Stomach (tissue), 9 donors: ENCODE results near the gene TM4SF18. TPM values are rescaled to one million over a fixed set of nuclear protein-coding genes. Genes with fewer than 3 reads are reported as not detected.

Experiments used
- DNase-seq, 2 donors: peaks; one replicate each; pipeline versions ENCODE4 v3.0.0 to v3.0.0-alpha.2; 2013 to 2019
- H3K27ac ChIP-seq, 5 donors: fragments of 200-600 bp in 4 of 5; sonication (generic) in 4 of 5; one replicate each; pipeline ENCODE4 v1.5.1; 2013 to 2019; ENCODE audit warnings: mild to moderate bottlenecking in 1 of 5, moderate library complexity in 1 of 5
- H3K27me3 ChIP-seq, 3 donors: fragments of 200-600 bp; sonication (generic); one replicate each; pipeline ENCODE4 v1.5.1; 2017 to 2019; ENCODE audit warnings: mixed run types in 1 of 3
- H3K36me3 ChIP-seq, 4 donors: fragments of 200-600 bp; sonication (generic); 1 replicate in 3 of 4; 2 replicates in 1 of 4; pipeline ENCODE4 v1.5.1; 2016 to 2019
- H3K4me1 ChIP-seq, 4 donors: fragments of 200-600 bp; sonication (generic); one replicate each; pipeline ENCODE4 v1.5.1; 2016 to 2019
- H3K4me3 ChIP-seq, 4 donors: fragments of 200-600 bp; sonication (generic) in 3 of 4; one replicate each; pipeline ENCODE4 v1.5.1; 2016 to 2019; ENCODE audit warnings: mild to moderate bottlenecking in 1 of 4
- H3K9me3 ChIP-seq, 4 donors: fragments of 200-600 bp; sonication (generic); one replicate each; pipeline ENCODE4 v1.5.1; 2016 to 2019
- EP300 ChIP-seq: sonication (generic); formaldehyde crosslinking; IDR thresholded peaks from one replicate; pipeline ENCODE4 v1.6.1; 2017; ENCODE audit warnings: antibody characterized with exemption
- POLR2A ChIP-seq, 4 donors: fragments of 450-650 bp; IDR thresholded peaks; one replicate each; pipeline ENCODE4 v1.6.1; 2016; ENCODE audit warnings: antibody characterized with exemption in 4 of 4, control low read depth in 2 of 4, mild to moderate bottlenecking in 1 of 4, moderate library complexity in 1 of 4
- POLR2AphosphoS5 ChIP-seq, 3 donors: sonication (generic); formaldehyde crosslinking; IDR thresholded peaks; one replicate each; pipeline ENCODE4 v1.6.1; 2016; ENCODE audit warnings: antibody characterized with exemption in 3 of 3
- WGBS, 5 donors: extraction: QIAGEN DNeasy Blood & Tissue Kit in 3 of 5; methylation state at CpG; one replicate each; pipeline versions ENCODE4 v1.1.5 to v1.1.7; 2013 to 2018; 5-methylcytosine and 5-hydroxymethylcytosine counted together
- intact Hi-C: fragments of 100-400 bp; cut with DNase I; formaldehyde crosslinking; loops from one replicate; pipeline ENCODE4 v1.15.1; 2023; ENCODE audit warnings: low total_unique reads
- polyA plus RNA-seq, 3 donors: library from polyadenylated mRNA; stranded (reverse); fragments of 200-250 nt; gene quantifications; one replicate each; pipeline ENCODE4 v1.2.3, GENCODE V29; 2013
- total RNA-seq, 5 donors: library from RNA; depleted of rRNA; stranded (reverse); fragments of >200 nt; gene quantifications; one replicate each; pipeline versions ENCODE4 v1.1.0 to v1.2.3, GENCODE V29; 2014 to 2016
- TF ChIP-seq, protein P1 (sequence below), 7 experiments: fragments of 450-650 bp in 4 of 7; fragments of 200-600 bp in 3 of 7; sonication (generic) in 3 of 7; IDR thresholded peaks; one replicate each; pipeline ENCODE4 v1.5.1; 2016 to 2019; ENCODE audit warnings: antibody characterized with exemption in 7 of 7, control low read depth in 2 of 7, mild to moderate bottlenecking in 1 of 7
- donor health status: healthy with polysubstance abuse.
- donor health status: Bipolar disorder and iron deficiency.
- donor health status: healthy.

The TM4SF18 gene
- total and polyA plus RNA-seq, 8 donors: 0.45 to 26.1 (median 1.8) TPM; not detected in 1

DNA sequence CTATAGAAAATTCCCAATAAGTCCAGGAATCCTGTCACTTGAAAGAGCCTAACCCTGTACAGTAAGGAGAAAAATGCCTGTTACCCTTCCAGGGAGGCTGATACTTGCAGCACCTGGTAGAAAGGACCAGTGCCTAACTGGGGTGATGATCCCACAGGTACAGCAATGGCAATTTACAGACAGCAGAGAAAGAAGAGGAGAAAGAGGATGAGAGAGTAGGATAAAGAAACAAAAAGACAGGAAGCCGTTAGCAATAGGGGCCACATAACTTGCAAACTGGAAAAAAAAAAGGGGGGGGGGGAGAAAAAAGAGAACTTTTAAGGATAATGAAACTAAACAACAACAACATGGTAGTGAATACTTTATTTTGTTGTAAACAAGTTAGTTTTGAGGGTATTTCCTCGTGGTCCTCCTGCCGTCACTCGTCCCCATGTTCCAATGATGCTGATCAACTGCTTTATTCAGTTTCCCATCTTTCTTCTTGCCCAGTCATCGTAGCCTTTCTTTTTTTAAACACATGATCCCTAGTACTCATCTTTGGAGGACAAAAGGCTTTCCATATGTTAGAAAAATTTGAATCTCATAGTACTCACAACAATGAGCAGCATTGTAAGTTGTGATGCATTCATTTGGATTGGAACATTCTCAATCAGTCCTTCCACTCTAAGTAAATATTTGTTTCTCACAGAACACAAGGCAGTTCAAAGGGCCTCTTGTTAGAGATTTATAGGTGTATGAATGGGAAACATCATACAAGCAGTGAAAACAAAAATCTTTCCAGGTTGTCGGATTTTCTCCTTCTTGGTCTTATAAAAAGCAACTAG, 35.5 kb upstream of the TM4SF18 start:
- TF ChIP-seq POLR2A (IDR thresholded peaks at IDR 0.05) (no peak), EP300 (no peak), POLR2AphosphoS5 (IDR thresholded peaks at IDR 0.05) (peak in 1 of 3 donors; percentile 33)
- intact Hi-C loops: no loop called here
- peaks cover 0 to 18% (median 12%) of the 10 kb centered on the region in 4 donors for H3K36me3 ChIP-seq
- H3K9me3 ChIP-seq: no peaks in the 10 kb centered on the region
- 56 to 64% (median 61%) methylated on average over 6 of the region's 6 CpGs for WGBS, 5 donors
- H3K27me3 ChIP-seq: no peaks in the 10 kb centered on the region
- peaks cover 34 to 67% (median 50%) of the 10 kb centered on the region in 4 donors for H3K4me1 ChIP-seq
- DNase-seq: no peak
- H3K27ac ChIP-seq: peak overlapping the region in 4 of 5 donors; percentile 68 to 93 (median 78)
- no peak overlapping the region for H3K4me3 ChIP-seq

DNA sequence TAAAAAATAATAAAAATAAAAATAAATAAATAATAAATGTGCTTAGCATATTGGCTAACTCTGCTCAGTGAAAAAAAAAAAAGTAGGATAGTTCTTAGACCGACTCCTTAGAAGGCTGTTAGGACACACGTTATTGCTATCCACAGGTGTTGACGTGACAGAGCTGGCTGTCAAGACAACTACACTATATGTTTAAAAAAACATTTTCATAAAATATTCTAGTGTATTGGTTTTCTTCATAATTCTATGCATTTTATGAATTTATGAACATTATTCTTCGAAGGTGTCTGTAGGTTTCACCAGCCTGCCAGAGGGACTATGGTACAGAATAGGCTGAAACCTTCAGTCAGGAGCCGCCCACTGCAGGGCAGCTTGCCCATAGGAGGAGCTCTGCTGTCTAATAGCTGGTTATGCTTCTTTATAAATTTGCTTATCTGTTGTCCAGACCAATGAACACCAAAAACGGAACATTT, 34.8 kb upstream of the TM4SF18 start:
- TF ChIP-seq, protein P1, sequence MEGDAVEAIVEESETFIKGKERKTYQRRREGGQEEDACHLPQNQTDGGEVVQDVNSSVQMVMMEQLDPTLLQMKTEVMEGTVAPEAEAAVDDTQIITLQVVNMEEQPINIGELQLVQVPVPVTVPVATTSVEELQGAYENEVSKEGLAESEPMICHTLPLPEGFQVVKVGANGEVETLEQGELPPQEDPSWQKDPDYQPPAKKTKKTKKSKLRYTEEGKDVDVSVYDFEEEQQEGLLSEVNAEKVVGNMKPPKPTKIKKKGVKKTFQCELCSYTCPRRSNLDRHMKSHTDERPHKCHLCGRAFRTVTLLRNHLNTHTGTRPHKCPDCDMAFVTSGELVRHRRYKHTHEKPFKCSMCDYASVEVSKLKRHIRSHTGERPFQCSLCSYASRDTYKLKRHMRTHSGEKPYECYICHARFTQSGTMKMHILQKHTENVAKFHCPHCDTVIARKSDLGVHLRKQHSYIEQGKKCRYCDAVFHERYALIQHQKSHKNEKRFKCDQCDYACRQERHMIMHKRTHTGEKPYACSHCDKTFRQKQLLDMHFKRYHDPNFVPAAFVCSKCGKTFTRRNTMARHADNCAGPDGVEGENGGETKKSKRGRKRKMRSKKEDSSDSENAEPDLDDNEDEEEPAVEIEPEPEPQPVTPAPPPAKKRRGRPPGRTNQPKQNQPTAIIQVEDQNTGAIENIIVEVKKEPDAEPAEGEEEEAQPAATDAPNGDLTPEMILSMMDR (IDR thresholded peaks at IDR 0.05): no peak
- peak in 1 of 3 donors; percentile 3 for TF ChIP-seq POLR2AphosphoS5 (IDR thresholded peaks at IDR 0.05)
- Histone ChIP-seq H3K36me3 (peaks cover 0 to 18% (median 12%) of the 10 kb centered on the region in 4 donors), H3K9me3 (no peaks in the 10 kb centered on the region), H3K27ac (peak overlapping the region in 3 of 5 donors; percentile 10 to 93 (median 69)), H3K4me1 (peaks cover 34 to 60% (median 44%) of the 10 kb centered on the region in 4 donors), H3K27me3 (no peaks in the 10 kb centered on the region), H3K4me3 (no peak overlapping the region)
- intact Hi-C loops: no loop called here
- DNase-seq: no peak
- WGBS, 5 donors: 78 to 87% (median 83%) methylated on average over 6 of the region's 6 CpGs

DNA sequence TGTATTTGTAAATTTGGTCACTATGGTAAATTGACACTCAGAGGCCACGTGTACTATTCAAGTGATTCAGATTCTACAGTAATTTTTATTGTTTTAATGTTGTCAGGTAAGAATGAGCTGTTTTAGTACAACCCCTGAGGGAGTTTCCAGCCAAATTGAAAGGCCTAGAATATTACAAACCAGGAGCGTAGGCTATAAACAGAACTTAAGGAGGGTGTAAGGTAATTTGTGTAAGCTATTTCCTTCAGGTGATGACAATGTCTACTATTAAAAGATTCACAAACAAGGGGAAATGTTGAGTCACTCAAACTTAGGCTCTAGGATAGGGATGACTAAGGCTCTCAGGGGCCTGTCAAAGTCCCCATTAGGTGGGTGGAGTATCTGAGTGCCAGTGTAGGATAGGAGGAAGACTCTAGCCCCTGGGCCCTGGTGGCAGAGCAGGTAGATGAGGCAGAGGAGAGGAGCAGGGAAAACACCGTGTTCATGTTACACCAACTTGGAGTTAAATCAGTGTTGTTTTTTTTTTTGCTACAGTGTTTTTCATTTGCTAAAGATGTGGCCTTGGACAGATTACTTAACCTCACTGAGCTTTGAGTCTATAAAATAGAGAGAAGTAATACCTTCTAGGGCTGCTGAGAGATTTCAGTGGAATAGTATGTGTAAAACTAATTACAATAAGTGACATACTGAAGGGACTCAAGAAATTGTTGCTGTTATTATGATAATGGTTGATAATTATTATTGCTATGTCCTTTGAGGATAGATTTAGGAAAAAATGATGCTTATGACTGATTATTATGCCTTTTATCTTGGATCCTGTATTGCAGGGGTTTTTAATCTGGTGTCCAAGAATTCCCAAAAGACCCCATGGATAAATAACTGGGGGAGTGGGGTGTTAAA, 33.8 kb upstream of the TM4SF18 start:
- H3K27me3 ChIP-seq: no peaks in the 10 kb centered on the region
- H3K36me3 ChIP-seq: peaks cover 0 to 11% (median 8%) of the 10 kb centered on the region in 4 donors
- no peaks in the 10 kb centered on the region for H3K9me3 ChIP-seq
- H3K4me1 ChIP-seq: peaks cover 32 to 50% (median 36%) of the 10 kb centered on the region in 4 donors
- no peak for TF ChIP-seq EP300
- TF ChIP-seq POLR2AphosphoS5 (IDR thresholded peaks at IDR 0.05): peak in 2 of 3 donors; percentile 21 to 65
- peak overlapping the region; percentile 8 to 68 (median 34) for H3K27ac ChIP-seq
- intact Hi-C loops: no loop called here
- WGBS, 5 donors: 61 to 72% (median 62%) methylated on average over 3 of the region's 3 CpGs
- H3K4me3 ChIP-seq: no peak overlapping the region
- peak in 1 of 2 donors; percentile 58 for DNase-seq

DNA sequence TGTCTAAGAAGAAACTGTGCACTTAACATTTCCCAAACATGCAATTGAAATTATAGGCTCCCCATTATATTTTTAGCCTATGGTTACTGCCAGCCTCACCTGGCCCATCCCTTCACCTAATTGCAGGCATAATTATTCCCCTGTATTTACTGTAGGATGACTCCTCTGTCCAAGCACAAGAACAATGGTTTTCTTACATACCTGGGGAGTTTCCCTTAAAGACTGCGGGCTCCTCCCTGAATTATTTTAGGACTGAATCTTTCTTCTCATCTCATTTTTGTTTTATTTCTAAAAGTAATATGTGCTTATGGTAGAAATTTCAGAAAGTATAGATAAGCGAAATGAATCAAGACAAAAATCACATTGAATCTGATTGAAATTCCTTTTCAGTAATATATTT, 32.6 kb upstream of the TM4SF18 start:
- H3K36me3 ChIP-seq: peaks cover 0 to under 1% (median under 1%) of the 10 kb centered on the region in 4 donors
- peaks cover 20 to 39% (median 27%) of the 10 kb centered on the region in 4 donors for H3K4me1 ChIP-seq
- H3K27ac ChIP-seq: peak overlapping the region in 1 of 5 donors; percentile 68
- 91 to 98% (median 95%) methylated on average over 2 of the region's 2 CpGs for WGBS, 5 donors
- no peaks in the 10 kb centered on the region for H3K9me3 ChIP-seq
- H3K4me3 ChIP-seq: no peak overlapping the region
- H3K27me3 ChIP-seq: no peaks in the 10 kb centered on the region
- TF ChIP-seq POLR2AphosphoS5 (IDR thresholded peaks at IDR 0.05): no peak
- TF ChIP-seq POLR2A (IDR thresholded peaks at IDR 0.05): no peak
- TF ChIP-seq, protein P1 (IDR thresholded peaks at IDR 0.05): no peak
- no peak for TF ChIP-seq EP300
- intact Hi-C loops: no loop called here
- DNase-seq: no peak

DNA sequence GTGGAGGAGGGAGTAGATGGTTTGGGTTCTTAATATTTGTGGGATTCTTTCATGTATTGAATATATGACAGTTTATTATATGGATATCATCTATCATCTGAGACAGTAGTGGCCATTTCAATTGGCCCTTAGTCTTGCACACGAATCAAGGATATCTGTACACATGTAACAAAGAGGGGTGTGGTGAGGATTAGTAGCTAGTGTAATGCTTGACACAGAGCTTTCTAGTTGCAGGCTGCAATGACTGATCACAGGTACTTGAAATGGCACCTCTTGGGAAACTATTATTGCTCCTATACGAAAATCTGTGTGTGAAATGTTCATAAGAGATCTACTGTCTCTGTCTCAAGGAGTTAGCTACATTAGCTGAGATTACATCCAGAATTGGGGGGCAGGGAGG, 31.2 kb upstream of the TM4SF18 start:
- H3K4me3 ChIP-seq: no peak overlapping the region
- TF ChIP-seq, protein P1 (IDR thresholded peaks at IDR 0.05): no peak
- TF ChIP-seq POLR2A (IDR thresholded peaks at IDR 0.05) (no peak), POLR2AphosphoS5 (IDR thresholded peaks at IDR 0.05) (no peak), EP300 (no peak)
- peaks cover 6 to 25% (median 13%) of the 10 kb centered on the region in 4 donors for H3K4me1 ChIP-seq
- no peak overlapping the region for H3K27ac ChIP-seq
- intact Hi-C loops: no loop called here
- no peaks in the 10 kb centered on the region for H3K9me3 ChIP-seq
- no peak for DNase-seq
- H3K27me3 ChIP-seq: no peaks in the 10 kb centered on the region
- no peaks in the 10 kb centered on the region for H3K36me3 ChIP-seq
- 47 to 73% (median 58%) methylated on average over 2 of the region's 2 CpGs for WGBS, 5 donors
